H1 (cell line): ENCODE measurements around the gene JDP2. TPM values are rescaled to one million over a fixed set of nuclear protein-coding genes. Genes with fewer than 3 reads are reported as not detected.

Source experiments
- CTCF ChIA-PET: fragments of 300-600 bp; sonication (Branson Sonifier 250); formaldehyde crosslinking; loops from one replicate; lab custom pipeline; 2021; ENCODE audit not compliant: partially characterized antibody; lab: Charles Lee
- POLR2A ChIA-PET: fragments of 300-600 bp; sonication (Branson Sonifier 250); formaldehyde crosslinking; loops from one replicate; lab custom pipeline; 2021; ENCODE audit warnings: inconsistent platforms; ENCODE audit not compliant: partially characterized antibody; lab: Charles Lee
- DNase-seq, 2 experiments: peaks; one replicate each; pipeline versions ENCODE4 v3.0.0 to v3.0.0-alpha.2; 2010 to 2022; ENCODE audit warnings: low spot score in 2 of 2, low read depth in 1 of 2, mixed read lengths in 1 of 2
- FAIRE-seq: peaks from 2 replicates; lab custom pipeline; 2011; peaks lifted over from hg19 to GRCh38; lab: Jason Lieb, UNC
- H2AFZ ChIP-seq: 2 replicates; pipeline ENCODE4 v1.8.1; 2012; ENCODE audit warnings: low read length, inconsistent platforms
- H2AK5ac ChIP-seq: 2 replicates; pipeline ENCODE4 v1.6.1; 2013; ENCODE audit warnings: low read depth, low read length
- H2BK120ac ChIP-seq: replicated peaks from 2 replicates; pipeline ENCODE3; 2013; ENCODE audit warnings: low read depth, low read length, inconsistent platforms
- H2BK12ac ChIP-seq: 2 replicates; pipeline ENCODE4 v1.6.1; 2013; ENCODE audit warnings: low read depth, low read length
- H2BK15ac ChIP-seq: 2 replicates; pipeline ENCODE4 v1.6.1; 2013; ENCODE audit warnings: low read length
- H2BK20ac ChIP-seq: 2 replicates; pipeline ENCODE4 v1.6.1; 2013; ENCODE audit warnings: low read length
- H2BK5ac ChIP-seq: 2 replicates; pipeline ENCODE4 v1.6.1; 2013; ENCODE audit warnings: low read depth, low read length
- H3K14ac ChIP-seq: 2 replicates; pipeline ENCODE4 v1.6.1; 2013; ENCODE audit warnings: inconsistent platforms; ENCODE audit not compliant: insufficient read length
- H3K18ac ChIP-seq: 2 replicates; pipeline ENCODE4 v1.6.1; 2013; ENCODE audit warnings: low read length; ENCODE audit errors: extremely low read depth
- H3K23ac ChIP-seq: 2 replicates; pipeline ENCODE4 v1.6.1; 2013; ENCODE audit warnings: inconsistent platforms; ENCODE audit not compliant: insufficient read length
- H3K23me2 ChIP-seq: 2 replicates; pipeline ENCODE4 v1.6.1; 2013; ENCODE audit warnings: low read depth, low read length
- H3K27ac ChIP-seq: 2 replicates; pipeline ENCODE4 v1.6.1; 2011; ENCODE audit warnings: low read depth, low read length, inconsistent platforms
- H3K27me3 ChIP-seq, 4 experiments: replicated peaks in 1 of 4; 1 replicate in 1 of 4; 2 replicates in 3 of 4; pipeline versions ENCODE4 v1.6.1 to v1.8.1; 2011 to 2013; ENCODE audit warnings: low read length in 3 of 4, mild to moderate bottlenecking in 3 of 4, inconsistent platforms in 2 of 4, mixed read lengths in 2 of 4, moderate library complexity in 1 of 4; ENCODE audit not compliant: control insufficient read depth in 3 of 4, insufficient read depth in 3 of 4; ENCODE audit errors: extremely low read depth in 1 of 4
- H3K36me3 ChIP-seq, 4 experiments: 2 replicates each; pipeline versions ENCODE4 v1.6.1 to v1.8.1; 2011 to 2013; ENCODE audit warnings: mild to moderate bottlenecking in 4 of 4, low read length in 3 of 4, moderate library complexity in 2 of 4, control low read depth in 1 of 4, inconsistent platforms in 1 of 4; ENCODE audit not compliant: insufficient read depth in 4 of 4, control insufficient read depth in 2 of 4
- H3K4ac ChIP-seq: replicated peaks from 2 replicates; pipeline ENCODE3; 2013; ENCODE audit warnings: low read length, low read depth, mixed read lengths, inconsistent platforms; ENCODE audit not compliant: insufficient read length
- H3K4me1 ChIP-seq, 4 experiments: replicated peaks in 1 of 4; 1 replicate in 1 of 4; 2 replicates in 3 of 4; pipeline versions ENCODE4 v1.6.1 to v1.8.1; 2011 to 2013; ENCODE audit warnings: low read length in 3 of 4, inconsistent platforms in 2 of 4, mixed read lengths in 1 of 4; ENCODE audit not compliant: insufficient read depth in 4 of 4, control insufficient read depth in 3 of 4
- H3K4me2 ChIP-seq, 2 experiments: 2 replicates each; pipeline versions ENCODE4 v1.6.1 to v1.8.1; 2011 to 2013; ENCODE audit warnings: low read depth in 2 of 2, low read length in 2 of 2, control low read depth in 1 of 2, inconsistent platforms in 1 of 2, mild to moderate bottlenecking in 1 of 2; ENCODE audit not compliant: insufficient read depth in 1 of 2
- H3K4me3 ChIP-seq, 4 experiments: fragments of 200-600, 300-600 bp in 1 of 4; sonication (generic), shearing (Covaris generic), sonication (Bioruptor Twin) in 1 of 4; 2 replicates each; pipeline versions ENCODE4 v1.5.1 to v1.8.1; 2011 to 2016; ENCODE audit warnings: low read length in 4 of 4, low read depth in 3 of 4, control low read depth in 2 of 4, inconsistent platforms in 2 of 4, mild to moderate bottlenecking in 2 of 4, mixed read lengths in 1 of 4, moderate library complexity in 1 of 4; ENCODE audit not compliant: insufficient read depth in 2 of 4; ENCODE audit errors: extremely low read depth in 1 of 4
- H3K56ac ChIP-seq: replicated peaks from 2 replicates; pipeline ENCODE3; 2013; ENCODE audit warnings: low read depth, mild to moderate bottlenecking, mixed read lengths, low read length, inconsistent platforms; ENCODE audit not compliant: insufficient read length
- H3K79me1 ChIP-seq: 2 replicates; pipeline ENCODE4 v1.6.1; 2013; ENCODE audit warnings: low read depth, low read length, control low read depth
- H3K79me2 ChIP-seq, 2 experiments: 2 replicates each; pipeline versions ENCODE4 v1.6.1 to v1.8.1; 2012 to 2013; ENCODE audit warnings: low read length in 2 of 2, mild to moderate bottlenecking in 2 of 2, inconsistent platforms in 1 of 2; ENCODE audit not compliant: insufficient read depth in 2 of 2, control insufficient read depth in 1 of 2
- H3K9ac ChIP-seq, 4 experiments: replicated peaks in 1 of 4; 1 replicate in 1 of 4; 2 replicates in 3 of 4; pipeline versions ENCODE4 v1.6.1 to v1.8.1; 2011 to 2013; ENCODE audit warnings: low read depth in 3 of 4, low read length in 3 of 4, control low read depth in 2 of 4, mild to moderate bottlenecking in 2 of 4, moderate library complexity in 2 of 4, inconsistent platforms in 1 of 4; ENCODE audit errors: extremely low read depth in 1 of 4
- H3K9me3 ChIP-seq, 2 experiments: 2 replicates each; pipeline versions ENCODE4 v1.6.1 to v1.8.1; 2012 to 2013; ENCODE audit warnings: mild to moderate bottlenecking in 2 of 2, moderate library complexity in 2 of 2, control low read depth in 1 of 2, inconsistent platforms in 1 of 2, low read depth in 1 of 2, low read length in 1 of 2, mixed read lengths in 1 of 2; ENCODE audit not compliant: insufficient read depth in 2 of 2
- H4K20me1 ChIP-seq, 2 experiments: replicated peaks in 1 of 2; 2 replicates each; pipeline versions ENCODE3 to v1.8.1; 2011 to 2013; ENCODE audit warnings: inconsistent platforms in 2 of 2, low read length in 2 of 2, mild to moderate bottlenecking in 1 of 2; ENCODE audit not compliant: insufficient read depth in 2 of 2, control insufficient read depth in 1 of 2
- H4K5ac ChIP-seq: 2 replicates; pipeline ENCODE4 v1.6.1; 2013; ENCODE audit warnings: low read length, low read depth, mixed read lengths, inconsistent platforms; ENCODE audit not compliant: insufficient read length
- H4K8ac ChIP-seq: 2 replicates; pipeline ENCODE4 v1.8.0; 2013; ENCODE audit warnings: mild to moderate bottlenecking, moderate library complexity, low read length, inconsistent platforms; ENCODE audit not compliant: insufficient read depth; ENCODE audit errors: extremely low read depth
- H4K91ac ChIP-seq: replicated peaks from 2 replicates; pipeline ENCODE3; 2013; ENCODE audit warnings: low read length, mixed read lengths, inconsistent platforms; ENCODE audit not compliant: insufficient read length
- MAFK ChIP-seq: IDR thresholded peaks from 2 replicates; pipeline ENCODE4 v1.6.1; 2012; ENCODE audit warnings: low read depth, mild to moderate bottlenecking, improper control_type of control experiment, low read length
- WGBS, 2 experiments: shearing (Covaris generic) in 1 of 2; methylation state at CpG; one replicate each; pipeline versions ENCODE4 v1.1.6 to v1.1.7; 2013 to 2015; ENCODE audit warnings: low lambda C conversion rate in 2 of 2, mixed read lengths in 2 of 2, inconsistent platforms in 1 of 2, low coverage in 1 of 2, missing lambda C conversion rate in 1 of 2; ENCODE audit not compliant: insufficient replicate concordance in 2 of 2, insufficient coverage in 1 of 2, insufficient read length in 1 of 2; ENCODE audit errors: extremely low coverage in 1 of 2, missing lambda C conversion rate in 1 of 2; 5-methylcytosine and 5-hydroxymethylcytosine counted together
- polyA plus RNA-seq, 7 experiments: library from polyadenylated mRNA; depleted of rRNA in 3 of 7; stranded (reverse) in 5 of 7; unstranded in 2 of 7; fragments of >200 nt in 5 of 7; fragments of 200-250 nt in 2 of 7; gene quantifications; 1 replicate in 5 of 7; 2 replicates in 1 of 7; 4 replicates in 1 of 7; pipeline versions ENCODE4 v1.2.1 to v1.2.3, GENCODE V29; 2011 to 2013; ENCODE audit warnings: missing spikeins in 2 of 7, mixed read lengths in 2 of 7
- total RNA-seq: library from RNA; stranded (reverse); fragmentation: NEBNext Ultra II Directional; extraction: Animal tissue kit (Norgen Biotek cat#: 25700); gene quantifications from 2 replicates; pipeline ENCODE4 v1.2.1, GENCODE V29; 2021

JDP2 gene
- total and polyA plus RNA-seq, 2 of the 8 experiments (the other 6 are each of a cell fraction or from before 2014, with no cell fraction given) = 8.9 to 27.2 TPM

- POLR2A ChIA-PET = interaction anchor here (0.6 kb wide), 1 partner anchor 36 kb away, joined by 3 read pairs; no protein-coding TSS in a partner anchor
- FAIRE-seq = no peak
- Histone ChIP-seq H3K23ac (no peak overlapping the region), H2BK5ac (no peak overlapping the region), H3K23me2 (no peaks in the 10 kb centered on the region), H3K79me1 (no peaks in the 10 kb centered on the region), H3K36me3 (no peaks in the 10 kb centered on the region), H3K4me1 (peaks cover 0 to 3% (median 1%) of the 10 kb centered on the region in 4 experiments; a peak in 2 of 7 replicates), H2AFZ (no peak overlapping the region), H2BK15ac (no peak overlapping the region; the same call in 1 of the 2 replicates), H3K79me2 (no peaks in the 10 kb centered on the region), H4K91ac (no peak overlapping the region), H3K9ac (no peak overlapping the region), H3K4ac (no peak overlapping the region), H3K56ac (no peak overlapping the region), H3K4me3 (no peak overlapping the region), H4K5ac (no peak overlapping the region), H2BK120ac (no peak overlapping the region), H4K8ac (no peak overlapping the region), H2AK5ac (no peak overlapping the region), H3K27ac (no peak overlapping the region), H2BK20ac (no peak overlapping the region), H3K4me2 (no peak overlapping the region), H3K27me3 (0 out of 7 replicates have a peak, but pooled peaks cover 0 to 2% (median 0%) of the 10 kb centered on the region in 4 experiments), H3K9me3 (no peaks in the 10 kb centered on the region), H3K18ac (no peak overlapping the region), H2BK12ac (no peak overlapping the region), H4K20me1 (no peaks in the 10 kb centered on the region), H3K14ac (no peak overlapping the region)
- 81% methylated on average over 4 of the region's 4 CpGs; no CpG with 5 or more reads in 1 of the 2 experiments for WGBS, 2 experiments
- CTCF ChIA-PET = interaction anchor here (0.7 to 2.1 kb wide), 7 partner anchors 23 to 213 kb away, joined by 3 to 13 read pairs (median 4); no protein-coding TSS in a partner anchor
- peak in 1 of 2 experiments; percentile 22 for DNase-seq
- no peak for TF ChIP-seq MAFK
Measured at GRCh38 chr14:75484711-75485429, 57.0 kb downstream of the JDP2 start.
